GM18498 (cell line): Measurements from ENCODE around the gene SLC25A15.

Source experiments
- ATAC-seq: cut with Tn5 transposase; IDR thresholded peaks from one replicate; pipeline ENCODE4 v1.9.1; 2021; ENCODE audit warnings: mild to moderate bottlenecking, moderate library complexity; ENCODE audit not compliant: unreplicated experiment

SLC25A15 gene

GRCh38 chr13:40789275-40790153 is at the start of gene SLC25A15:
Gene SLC25A15 (plus strand): TSS chr13:40789611. CDS start chr13:40793227, 3,616 bp downstream.
- ATAC-seq = peak; percentile 94

GRCh38 chr13:40749327-40749726 is 40.1 kb upstream of the SLC25A15 start:
- no peak for ATAC-seq

GRCh38 chr13:40755082-40755700 is 34.2 kb upstream of the SLC25A15 start:
- ATAC-seq = no peak

GRCh38 chr13:40756042-40756441 is 33.4 kb upstream of the SLC25A15 start:
- peak; percentile 67 for ATAC-seq

GRCh38 chr13:40758811-40759210 is 30.6 kb upstream of the SLC25A15 start:
- ATAC-seq = no peak

- ATAC-seq = no peak
Observed at GRCh38 chr13:40762849-40763248, 26.6 kb upstream of the SLC25A15 start.

GRCh38 chr13:40764587-40765403 is 24.6 kb upstream of the SLC25A15 start:
- peak; percentile 43 for ATAC-seq

- ATAC-seq = no peak
Observed at GRCh38 chr13:40765602-40766001, 23.8 kb upstream of the SLC25A15 start.

- no peak for ATAC-seq
Observed at GRCh38 chr13:40769970-40770369, 19.4 kb upstream of the SLC25A15 start.

GRCh38 chr13:40770609-40770933 is 18.8 kb upstream of the SLC25A15 start:
- ATAC-seq = no peak

- peak; percentile 98 for ATAC-seq
Observed at GRCh38 chr13:40770934-40771618, 18.3 kb upstream of the SLC25A15 start, which contains the start of gene MRPS31. Gene MRPS31 (minus strand): TSS chr13:40771190. CDS start chr13:40771136, 54 bp downstream.

- ATAC-seq = no peak
Observed at GRCh38 chr13:40772765-40773473, 16.5 kb upstream of the SLC25A15 start.

GRCh38 chr13:40774672-40775071 is 14.7 kb upstream of the SLC25A15 start:
- ATAC-seq = no peak

GRCh38 chr13:40776232-40776631 is 13.2 kb upstream of the SLC25A15 start:
- no peak for ATAC-seq

GRCh38 chr13:40776681-40777165 is 12.7 kb upstream of the SLC25A15 start:
- ATAC-seq = peak; percentile 52

GRCh38 chr13:40777166-40777808 is 12.1 kb upstream of the SLC25A15 start:
- ATAC-seq = peak; percentile 86

GRCh38 chr13:40777809-40778175 is 11.6 kb upstream of the SLC25A15 start:
- ATAC-seq = peak; percentile 10

GRCh38 chr13:40779049-40779448 is 10.4 kb upstream of the SLC25A15 start:
- ATAC-seq = no peak

GRCh38 chr13:40779796-40780285 is 9.6 kb upstream of the SLC25A15 start:
- ATAC-seq = no peak
